Activated naive CD8-positive, alpha-beta T cell treated with anti-CD3 and anti-CD28 coated beads, Interleukin-2, amount 10 ng/mL, durations not matched to agents 7 days and 5 days (primary cell): Measurements from ENCODE around the gene TTLL5. TPM values are rescaled to one million over a fixed set of nuclear protein-coding genes. Genes with fewer than 3 reads are reported as not detected.

Source experiments
- ATAC-seq: fragments of 150-1000 bp; cut with Tn5 transposase; one replicate; pipeline ENCODE4 v1.10.0; 2021; ENCODE audit warnings: low read depth, moderate library complexity
- POLR2A ChIA-PET: fragments of 350-600 bp; sonication (Branson Sonifier 250); formaldehyde crosslinking; loops from one replicate; lab custom pipeline; 2021; ENCODE audit warnings: antibody characterized with exemption; lab: Charles Lee
- DNase-seq: peaks from one replicate; pipeline ENCODE4 v3.0.0; 2021
- H3K27ac Mint-ChIP-seq: one replicate; pipeline ENCODE4 v1.8.0; 2022; ENCODE audit warnings: mild to moderate bottlenecking, mixed read lengths
- H3K27me3 Mint-ChIP-seq: one replicate; pipeline ENCODE4 v1.8.0; 2022; ENCODE audit warnings: mild to moderate bottlenecking, moderate library complexity, mixed read lengths
- H3K36me3 Mint-ChIP-seq: one replicate; pipeline ENCODE4 v1.8.0; 2021; ENCODE audit warnings: mild to moderate bottlenecking, mixed read lengths
- H3K4me1 Mint-ChIP-seq: one replicate; pipeline ENCODE4 v1.8.0; 2021; ENCODE audit warnings: mixed read lengths
- H3K4me3 Mint-ChIP-seq: one replicate; pipeline ENCODE4 v1.8.0; 2022; ENCODE audit warnings: mild to moderate bottlenecking, moderate library complexity, mixed read lengths
- H3K9me3 Mint-ChIP-seq: one replicate; pipeline ENCODE4 v1.8.0; 2021; ENCODE audit warnings: mixed read lengths
- total RNA-seq, 2 experiments: library from RNA; stranded (reverse); gene quantifications; one replicate each; pipeline ENCODE4 v1.2.3, GENCODE V29; 2021

Gene TTLL5
- total RNA-seq, 2 experiments from 2014 or later, result 31.8 to 32.7 TPM

DNA sequence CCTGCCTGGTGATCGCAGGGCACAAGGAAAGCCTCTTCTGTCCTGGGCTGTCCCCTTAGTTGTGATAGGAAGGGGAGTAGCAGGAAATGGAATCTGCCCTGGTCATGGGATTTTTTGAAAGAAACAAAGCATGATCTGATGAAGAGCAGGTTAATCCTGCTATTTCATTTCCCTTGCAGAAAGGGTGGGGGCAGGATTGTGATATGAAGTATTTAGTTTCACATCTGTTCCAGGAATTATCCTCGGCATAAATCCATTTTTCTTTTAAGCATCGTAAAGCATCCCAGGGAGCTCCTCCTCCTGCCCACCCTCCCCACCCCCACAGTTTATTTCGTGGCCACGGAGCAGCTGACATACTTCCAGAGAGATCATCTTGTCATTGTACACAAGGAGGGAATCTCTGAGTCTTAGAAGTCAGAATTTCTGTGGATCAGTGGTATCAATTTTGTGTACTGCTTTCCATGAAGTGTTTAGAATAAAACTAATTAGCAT lies 267.7 kb downstream of the TTLL5 start:
- no peaks in the 10 kb centered on the region for H3K4me1 Mint-ChIP-seq
- no peaks in the 10 kb centered on the region for H3K9me3 Mint-ChIP-seq
- no peak overlapping the region for H3K4me3 Mint-ChIP-seq
- H3K27ac Mint-ChIP-seq, result no peak overlapping the region
- DNase-seq (no peak), ATAC-seq (no peak)
- POLR2A ChIA-PET, result no interaction called here
- no peaks in the 10 kb centered on the region for H3K27me3 Mint-ChIP-seq
- no peaks in the 10 kb centered on the region for H3K36me3 Mint-ChIP-seq

DNA sequence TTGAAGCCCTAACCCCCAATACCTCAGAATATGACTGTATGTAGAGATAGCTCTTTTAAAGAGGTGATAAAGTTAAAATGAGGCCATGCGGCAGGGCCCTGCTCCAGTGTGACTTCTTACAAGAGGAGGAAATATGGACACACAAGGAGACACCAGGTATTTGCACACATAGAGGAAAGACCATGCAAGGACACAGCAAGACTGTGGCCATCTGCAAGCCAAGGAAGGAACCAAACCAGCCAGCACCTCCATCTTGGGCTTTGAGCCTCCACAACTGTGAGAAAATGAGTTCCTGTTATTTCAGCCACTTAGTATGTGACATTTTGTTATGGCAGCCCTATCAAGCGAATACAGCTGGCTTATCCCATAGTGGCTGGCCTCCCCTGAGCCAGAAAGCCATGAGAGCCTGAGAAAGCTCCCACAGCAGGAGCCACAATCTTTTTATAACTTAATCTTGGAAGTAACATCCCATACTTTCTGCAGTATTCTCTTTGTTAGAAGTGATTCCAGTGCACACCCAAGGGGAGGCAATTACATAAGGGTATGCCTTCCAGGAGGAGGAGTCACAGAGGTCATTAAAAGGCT lies 272.8 kb downstream of the TTLL5 start:
- Mint-ChIP-seq H3K27ac (no peak overlapping the region), H3K4me3 (no peak overlapping the region), H3K9me3 (no peaks in the 10 kb centered on the region), H3K36me3 (no peaks in the 10 kb centered on the region), H3K4me1 (peaks cover 1% of the 10 kb centered on the region), H3K27me3 (no peaks in the 10 kb centered on the region)
- no peak for DNase-seq
- ATAC-seq, result no peak
- POLR2A ChIA-PET, result no interaction called here

DNA sequence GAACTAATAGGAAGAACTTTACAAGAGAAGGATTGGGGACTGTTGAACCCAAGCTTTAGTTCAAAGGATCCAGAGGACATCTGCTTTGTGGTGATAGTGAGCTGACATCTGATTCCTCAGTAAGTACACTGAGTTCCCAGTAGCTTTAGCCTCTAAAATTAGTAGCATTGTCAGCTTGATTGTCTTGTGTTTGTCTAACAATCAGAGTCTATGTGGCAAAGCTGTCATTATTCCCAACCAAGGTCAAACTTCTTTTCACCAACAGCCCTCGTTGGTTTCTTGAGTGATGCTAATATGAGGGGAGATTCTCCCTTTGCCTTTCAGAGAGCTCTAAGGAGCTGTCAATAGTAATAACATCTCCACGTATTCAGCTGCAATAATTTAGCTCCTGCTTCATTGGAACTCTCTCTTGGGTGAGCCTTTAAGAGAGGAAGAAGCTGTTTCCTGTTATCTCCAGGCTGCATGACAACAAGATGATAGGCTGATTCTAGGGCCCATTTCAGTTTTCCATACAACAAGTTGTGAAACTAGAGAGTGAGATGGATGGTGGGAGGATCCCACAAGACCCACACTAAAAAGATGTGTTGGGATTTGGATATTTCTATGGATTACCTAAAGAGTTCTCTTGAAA lies 274.1 kb downstream of the TTLL5 start:
- POLR2A ChIA-PET, result no interaction called here
- peaks cover 1% of the 10 kb centered on the region for H3K4me1 Mint-ChIP-seq

DNA sequence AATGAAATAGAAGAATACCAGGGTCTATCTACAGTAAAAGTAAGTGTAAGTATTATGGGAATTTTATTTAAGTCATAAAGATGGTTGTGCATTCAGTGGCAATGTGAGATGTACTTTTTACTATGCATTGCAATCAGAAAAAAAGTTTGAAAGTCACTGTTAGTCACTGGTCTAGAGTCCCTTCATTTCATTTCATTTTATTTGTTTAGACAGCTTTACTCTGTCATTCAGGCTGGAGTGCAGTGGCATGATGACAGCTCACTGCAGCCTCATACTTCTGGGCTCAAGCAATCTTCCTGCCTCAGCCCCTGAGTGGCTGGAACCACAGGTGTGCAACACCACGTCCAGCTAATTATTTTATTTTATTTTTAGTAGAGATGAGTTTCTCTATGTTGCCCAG lies 278.2 kb downstream of the TTLL5 start:
- H3K27me3 Mint-ChIP-seq, result no peaks in the 10 kb centered on the region
- no peak for ATAC-seq

More for the DNA sequence above, 274.1 kb downstream of the TTLL5 start:
- Mint-ChIP-seq H3K27me3 (no peaks in the 10 kb centered on the region), H3K9me3 (no peaks in the 10 kb centered on the region), H3K36me3 (no peaks in the 10 kb centered on the region), H3K4me3 (no peak overlapping the region), H3K27ac (no peak overlapping the region)
- DNase-seq (no peak), ATAC-seq (no peak)

DNA sequence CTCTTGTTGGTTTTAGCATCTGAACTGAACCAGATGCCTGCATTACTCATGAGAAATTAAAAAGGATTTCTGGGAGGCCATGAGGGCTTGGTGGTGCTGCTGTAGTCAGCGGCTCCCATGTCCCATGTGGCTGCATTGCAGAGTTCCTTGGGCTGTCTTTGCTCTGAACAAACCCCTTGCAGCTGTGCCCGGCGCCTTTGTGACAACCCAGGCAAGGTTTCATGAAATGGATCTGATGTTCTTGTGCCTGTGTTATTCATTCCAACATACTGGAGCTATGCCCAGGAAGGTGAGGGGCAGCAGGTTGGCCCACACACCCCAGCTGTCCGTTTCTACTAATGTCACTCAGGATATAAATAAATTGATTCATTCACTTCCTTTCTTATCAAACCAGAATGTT lies 280.0 kb downstream of the TTLL5 start:
- no peak for DNase-seq
- H3K27ac Mint-ChIP-seq, result no peak overlapping the region
- no peak overlapping the region for H3K4me3 Mint-ChIP-seq
- H3K27me3 Mint-ChIP-seq, result no peaks in the 10 kb centered on the region
- POLR2A ChIA-PET, result no interaction called here
- H3K9me3 Mint-ChIP-seq, result no peaks in the 10 kb centered on the region
- ATAC-seq, result no peak
- H3K4me1 Mint-ChIP-seq, result no peaks in the 10 kb centered on the region
- peaks cover 3% of the 10 kb centered on the region for H3K36me3 Mint-ChIP-seq

More for the DNA sequence above, 278.2 kb downstream of the TTLL5 start:
- DNase-seq, result no peak
- Mint-ChIP-seq H3K4me1 (peaks cover 1% of the 10 kb centered on the region), H3K4me3 (no peak overlapping the region), H3K9me3 (no peaks in the 10 kb centered on the region), H3K36me3 (peaks cover 3% of the 10 kb centered on the region), H3K27ac (no peak overlapping the region)
- POLR2A ChIA-PET, result no interaction called here

DNA sequence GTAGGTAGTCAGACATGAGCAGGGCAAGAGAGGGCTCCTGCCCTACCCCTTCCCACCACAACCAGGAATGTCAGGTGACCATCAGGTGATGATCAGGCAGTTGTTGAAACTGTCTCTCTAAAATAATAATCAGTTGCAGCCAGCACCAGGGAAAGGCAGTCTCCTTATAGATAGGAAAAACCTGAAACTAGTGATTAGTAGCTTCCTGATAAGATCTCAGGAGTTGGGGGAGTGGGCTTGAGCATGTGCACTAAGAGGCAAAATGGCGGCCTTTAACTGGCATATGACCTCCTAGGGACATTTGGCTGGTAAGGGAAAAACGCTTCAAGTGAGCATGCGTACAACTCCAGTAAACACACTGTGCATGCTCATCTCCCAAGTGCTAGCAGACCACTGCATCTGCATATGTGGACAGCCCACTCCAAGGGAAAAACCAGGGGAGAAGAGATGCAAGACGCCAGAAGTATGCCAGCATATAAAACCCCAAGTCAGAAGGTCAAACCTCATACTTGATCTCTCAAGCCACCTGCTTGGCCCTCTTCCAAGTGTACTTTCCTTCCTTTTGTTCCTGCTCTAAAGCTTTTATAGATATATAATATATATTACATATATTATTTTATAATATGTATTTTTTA lies 283.7 kb downstream of the TTLL5 start:
- Mint-ChIP-seq H3K36me3 (peaks cover 3% of the 10 kb centered on the region), H3K27me3 (no peaks in the 10 kb centered on the region), H3K9me3 (no peaks in the 10 kb centered on the region), H3K4me1 (no peaks in the 10 kb centered on the region), H3K27ac (no peak overlapping the region), H3K4me3 (no peak overlapping the region)
- POLR2A ChIA-PET, result no interaction called here
- ATAC-seq (no peak), DNase-seq (no peak)

DNA sequence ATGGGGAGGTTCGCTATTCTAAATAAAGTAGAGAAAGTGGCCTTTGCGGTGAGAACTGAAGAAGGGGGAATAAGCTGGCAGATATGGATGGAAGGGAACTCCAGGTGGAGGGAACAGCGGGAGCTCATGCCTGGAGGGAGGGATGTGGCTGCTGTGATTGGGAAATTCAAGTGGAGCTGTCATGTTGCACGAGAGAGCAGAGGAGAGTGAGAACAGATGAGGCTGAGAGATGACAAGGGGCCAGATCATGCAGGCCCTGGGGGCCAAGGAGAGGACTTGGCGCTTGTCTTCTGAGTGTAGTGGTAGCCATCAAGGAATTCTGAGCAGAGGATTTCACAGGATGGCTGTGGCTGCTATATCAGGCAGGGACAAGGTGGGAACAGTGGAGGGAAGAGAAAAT lies 285.7 kb downstream of the TTLL5 start:
- H3K36me3 Mint-ChIP-seq, result peaks cover 3% of the 10 kb centered on the region
- POLR2A ChIA-PET, result no interaction called here
- H3K27ac Mint-ChIP-seq, result no peak overlapping the region
- DNase-seq (no peak), ATAC-seq (no peak)
- H3K4me3 Mint-ChIP-seq, result no peak overlapping the region
- no peaks in the 10 kb centered on the region for H3K27me3 Mint-ChIP-seq
- no peaks in the 10 kb centered on the region for H3K9me3 Mint-ChIP-seq
- no peaks in the 10 kb centered on the region for H3K4me1 Mint-ChIP-seq

DNA sequence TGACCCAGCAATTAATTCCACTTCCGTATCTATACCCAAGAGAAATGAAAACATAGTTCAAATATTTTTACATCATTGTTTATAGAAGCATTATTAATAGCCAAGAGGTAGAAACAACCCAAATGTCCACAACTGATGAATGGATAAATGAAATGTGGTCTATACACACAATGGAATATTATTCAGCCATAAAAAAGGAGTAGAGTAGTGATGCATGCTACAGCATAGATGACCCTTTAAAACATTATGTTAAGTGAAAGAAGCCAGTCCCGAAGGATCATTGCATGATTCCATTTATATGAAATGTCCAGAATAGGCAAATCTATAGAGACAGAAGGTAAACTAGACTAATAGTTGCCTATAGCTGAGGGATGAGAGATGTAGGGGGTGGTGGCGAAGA lies 291.4 kb downstream of the TTLL5 start:
- DNase-seq (no peak), ATAC-seq (no peak)
- POLR2A ChIA-PET, result no interaction called here
- H3K4me1 Mint-ChIP-seq, result no peaks in the 10 kb centered on the region
- H3K9me3 Mint-ChIP-seq, result peaks cover 1% of the 10 kb centered on the region
- H3K27me3 Mint-ChIP-seq, result no peaks in the 10 kb centered on the region
- H3K27ac Mint-ChIP-seq, result no peak overlapping the region
- H3K4me3 Mint-ChIP-seq, result no peak overlapping the region
- no peaks in the 10 kb centered on the region for H3K36me3 Mint-ChIP-seq

DNA sequence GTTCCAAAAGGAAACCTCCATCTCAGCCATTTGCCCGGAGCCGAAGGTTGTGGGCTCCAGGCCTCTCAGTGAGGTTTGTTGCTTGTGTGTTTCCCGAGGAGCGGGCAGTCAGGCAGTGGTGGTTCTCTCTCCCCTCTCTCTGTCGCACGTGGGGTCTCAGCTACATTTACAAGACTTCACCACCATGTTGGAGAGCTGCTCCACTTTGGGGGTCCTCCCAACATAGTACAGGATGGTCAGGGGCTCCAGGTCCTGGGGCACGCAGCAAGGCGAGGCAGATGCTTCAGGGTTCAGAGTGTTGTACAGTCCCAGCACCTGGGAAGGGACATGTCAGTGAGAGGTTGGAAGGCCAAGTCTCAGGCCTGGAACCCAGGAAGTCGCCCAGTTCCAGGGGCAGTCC lies 298.0 kb downstream of the TTLL5 start:
- DNase-seq (no peak), ATAC-seq (no peak)
- POLR2A ChIA-PET, result no interaction called here
- H3K4me3 Mint-ChIP-seq, result no peak overlapping the region
- H3K27ac Mint-ChIP-seq, result no peak overlapping the region
- no peaks in the 10 kb centered on the region for H3K4me1 Mint-ChIP-seq
- H3K27me3 Mint-ChIP-seq, result no peaks in the 10 kb centered on the region
- H3K36me3 Mint-ChIP-seq, result no peaks in the 10 kb centered on the region
- H3K9me3 Mint-ChIP-seq, result no peaks in the 10 kb centered on the region

DNA sequence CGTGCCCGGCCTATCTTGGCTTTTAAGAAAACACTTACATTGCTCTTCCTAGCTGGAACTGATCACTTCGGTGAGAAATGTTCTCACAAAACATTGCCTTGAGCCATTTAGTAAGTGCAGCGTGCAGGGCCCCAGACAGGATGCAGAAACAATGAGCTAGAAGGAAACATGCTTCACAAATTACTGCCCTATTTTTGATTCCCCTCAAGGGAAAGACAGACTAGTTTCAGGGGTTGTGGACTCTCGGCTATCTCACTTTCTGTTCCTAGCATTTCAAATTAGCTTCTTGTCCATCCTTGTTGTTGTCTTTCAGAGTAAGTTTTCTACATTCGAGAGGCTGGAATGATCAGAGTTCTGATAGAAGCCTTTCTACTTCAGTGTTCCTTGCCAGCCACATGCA lies 299.2 kb downstream of the TTLL5 start:
- no peak for DNase-seq
- ATAC-seq, result no peak
- POLR2A ChIA-PET, result no interaction called here
- Mint-ChIP-seq H3K4me1 (no peaks in the 10 kb centered on the region), H3K27ac (no peak overlapping the region), H3K36me3 (no peaks in the 10 kb centered on the region), H3K9me3 (no peaks in the 10 kb centered on the region), H3K4me3 (no peak overlapping the region), H3K27me3 (no peaks in the 10 kb centered on the region)

DNA sequence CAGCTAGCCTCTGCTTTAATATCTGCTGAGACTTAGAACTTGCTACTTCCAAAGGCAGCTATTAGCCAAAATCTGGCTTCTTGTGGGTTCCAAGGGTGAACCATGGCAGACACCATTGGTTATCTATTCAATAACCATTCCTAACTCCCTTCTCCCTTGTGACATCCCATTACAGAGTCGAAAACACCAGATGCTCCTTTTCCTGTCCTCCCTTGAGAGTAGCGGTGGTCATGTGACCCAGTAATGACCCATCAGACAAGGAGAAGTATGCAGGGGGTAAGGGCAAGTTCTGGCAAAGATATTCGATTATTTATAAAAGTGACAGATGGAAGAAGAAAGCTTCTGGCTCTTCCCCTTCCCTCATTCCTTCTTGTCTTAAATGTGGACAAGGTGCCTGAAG lies 300.6 kb downstream of the TTLL5 start:
- ATAC-seq, result no peak
- H3K36me3 Mint-ChIP-seq, result no peaks in the 10 kb centered on the region
- POLR2A ChIA-PET, result no interaction called here
- H3K27ac Mint-ChIP-seq, result no peak overlapping the region
- DNase-seq, result no peak
- no peak overlapping the region for H3K4me3 Mint-ChIP-seq
- H3K4me1 Mint-ChIP-seq, result no peaks in the 10 kb centered on the region
- H3K27me3 Mint-ChIP-seq, result no peaks in the 10 kb centered on the region
- no peaks in the 10 kb centered on the region for H3K9me3 Mint-ChIP-seq

DNA sequence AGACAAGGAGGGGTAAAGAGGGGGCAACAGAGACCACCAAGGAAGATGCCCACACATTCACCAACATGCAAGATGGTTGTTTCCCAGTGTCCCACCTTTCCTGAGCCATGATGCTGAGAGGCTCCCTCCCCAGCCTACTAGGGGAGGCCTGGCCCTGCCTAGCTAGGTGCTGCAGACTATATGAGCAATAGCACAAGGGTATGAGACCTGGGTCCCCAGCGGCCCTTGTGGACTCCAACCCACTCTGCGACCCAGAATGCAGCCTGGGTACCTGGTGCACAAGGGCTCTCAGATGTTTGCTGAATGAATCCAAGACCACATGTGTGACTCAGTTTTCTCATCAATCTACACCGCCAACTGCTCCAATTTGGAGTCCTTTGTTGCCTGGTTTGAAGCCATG lies 306.8 kb downstream of the TTLL5 start:
- Mint-ChIP-seq H3K4me3 (no peak overlapping the region), H3K27ac (no peak overlapping the region), H3K9me3 (no peaks in the 10 kb centered on the region), H3K4me1 (peaks cover 2% of the 10 kb centered on the region), H3K36me3 (no peaks in the 10 kb centered on the region), H3K27me3 (no peaks in the 10 kb centered on the region)
- POLR2A ChIA-PET, result no interaction called here
- ATAC-seq (no peak), DNase-seq (no peak)

DNA sequence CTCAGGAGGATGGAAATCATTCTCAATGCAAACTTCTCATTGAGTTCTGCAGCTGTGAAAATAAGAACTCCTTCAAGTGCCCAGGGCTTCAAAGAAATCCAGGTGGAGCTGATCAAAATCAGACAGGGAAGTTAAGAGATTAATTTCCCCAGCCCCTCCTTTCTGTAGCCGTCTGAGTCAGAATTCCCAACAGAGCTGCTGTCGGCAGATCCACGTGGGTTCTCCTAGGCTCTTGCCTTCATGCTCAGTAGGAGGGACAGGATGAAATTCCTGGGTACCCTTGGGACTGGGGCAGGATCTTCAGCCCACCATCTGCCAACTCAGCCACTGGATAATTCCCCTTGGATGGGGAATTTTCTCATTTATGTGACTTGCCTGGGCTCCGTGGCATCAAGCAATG lies 307.4 kb downstream of the TTLL5 start:
- Mint-ChIP-seq H3K27ac (no peak overlapping the region), H3K4me3 (no peak overlapping the region), H3K27me3 (no peaks in the 10 kb centered on the region), H3K9me3 (no peaks in the 10 kb centered on the region), H3K4me1 (peaks cover 2% of the 10 kb centered on the region), H3K36me3 (no peaks in the 10 kb centered on the region)
- DNase-seq (no peak), ATAC-seq (no peak)
- POLR2A ChIA-PET, result no interaction called here

DNA sequence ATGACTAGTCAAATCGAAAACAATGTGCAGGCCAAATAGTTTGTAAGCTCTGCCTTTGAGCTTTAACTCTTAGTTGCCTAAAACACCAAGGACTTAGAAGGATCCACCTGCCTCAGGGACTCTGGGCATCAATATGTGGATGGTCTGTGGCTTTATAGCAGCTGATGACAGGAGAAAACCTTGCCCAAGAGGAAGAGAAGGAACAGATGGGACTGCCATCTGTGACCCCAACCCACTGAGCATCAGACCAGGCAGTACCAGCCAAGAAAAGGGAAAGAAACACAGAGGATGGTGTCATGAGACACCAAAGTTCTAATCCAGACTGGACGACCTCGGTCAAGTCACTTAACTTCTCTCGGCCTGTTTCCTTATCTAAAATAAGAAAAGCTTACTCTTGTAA lies 308.1 kb downstream of the TTLL5 start:
- Mint-ChIP-seq H3K27me3 (no peaks in the 10 kb centered on the region), H3K4me3 (no peak overlapping the region), H3K27ac (no peak overlapping the region), H3K4me1 (peaks cover 2% of the 10 kb centered on the region), H3K9me3 (no peaks in the 10 kb centered on the region), H3K36me3 (no peaks in the 10 kb centered on the region)
- POLR2A ChIA-PET, result no interaction called here
- DNase-seq, result no peak
- no peak for ATAC-seq
